Measurements from ENCODE around the gene CUL1. TPM values are rescaled to one million over a fixed set of nuclear protein-coding genes. Genes with fewer than 3 reads are reported as not detected.

Gene CUL1
- total RNA-seq, 1 donor from 2014 or later: 56.9 TPM

DNA sequence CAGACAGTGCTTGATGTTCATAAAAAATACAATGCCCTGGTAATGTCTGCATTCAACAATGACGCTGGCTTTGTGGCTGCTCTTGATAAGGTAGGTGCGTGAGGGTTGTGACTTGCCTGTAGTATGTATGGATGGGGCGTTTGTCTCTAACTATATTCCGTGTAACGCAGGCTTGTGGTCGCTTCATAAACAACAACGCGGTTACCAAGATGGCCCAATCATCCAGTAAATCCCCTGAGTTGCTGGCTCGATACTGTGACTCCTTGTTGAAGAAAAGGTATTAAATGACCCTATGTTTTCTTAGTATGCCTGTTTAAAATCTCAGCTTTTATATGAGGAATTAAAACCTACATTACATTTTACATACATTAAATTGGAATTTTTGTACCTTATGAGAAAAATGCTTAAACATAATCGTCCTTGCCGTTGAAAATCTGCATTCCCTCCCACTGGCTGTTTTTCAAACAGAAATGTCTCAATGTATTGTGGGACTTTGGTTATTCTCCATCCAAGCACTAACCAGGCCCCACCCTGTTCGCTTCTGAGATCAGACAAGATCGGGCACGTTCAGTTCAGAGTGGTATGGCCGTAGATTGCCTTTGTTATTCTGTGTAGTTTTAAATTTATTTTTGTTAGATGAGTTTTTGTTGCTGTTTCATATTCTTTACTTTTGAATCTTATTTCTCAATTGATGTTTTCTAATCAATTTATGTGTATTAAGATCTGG, 85.3 kb downstream of the CUL1 start:
- CTCF ChIA-PET: no interaction called here
- ATAC-seq (ENCODE audit: low read depth) (no peak), DNase-seq (no peak)
- Mint-ChIP-seq H3K4me3 (no peak overlapping the region), H3K9me3 (no peaks in the 10 kb centered on the region), H3K36me3 (ENCODE audit: low read depth) (peaks cover 83% of the 10 kb centered on the region), H3K27me3 (no peaks in the 10 kb centered on the region), H3K4me1 (no peaks in the 10 kb centered on the region), H3K27ac (no peak overlapping the region)
- POLR2A ChIA-PET: no interaction called here
- intact Hi-C loops (cut with micrococcal nuclease): no loop called here
- TF ChIP-seq, protein P1, sequence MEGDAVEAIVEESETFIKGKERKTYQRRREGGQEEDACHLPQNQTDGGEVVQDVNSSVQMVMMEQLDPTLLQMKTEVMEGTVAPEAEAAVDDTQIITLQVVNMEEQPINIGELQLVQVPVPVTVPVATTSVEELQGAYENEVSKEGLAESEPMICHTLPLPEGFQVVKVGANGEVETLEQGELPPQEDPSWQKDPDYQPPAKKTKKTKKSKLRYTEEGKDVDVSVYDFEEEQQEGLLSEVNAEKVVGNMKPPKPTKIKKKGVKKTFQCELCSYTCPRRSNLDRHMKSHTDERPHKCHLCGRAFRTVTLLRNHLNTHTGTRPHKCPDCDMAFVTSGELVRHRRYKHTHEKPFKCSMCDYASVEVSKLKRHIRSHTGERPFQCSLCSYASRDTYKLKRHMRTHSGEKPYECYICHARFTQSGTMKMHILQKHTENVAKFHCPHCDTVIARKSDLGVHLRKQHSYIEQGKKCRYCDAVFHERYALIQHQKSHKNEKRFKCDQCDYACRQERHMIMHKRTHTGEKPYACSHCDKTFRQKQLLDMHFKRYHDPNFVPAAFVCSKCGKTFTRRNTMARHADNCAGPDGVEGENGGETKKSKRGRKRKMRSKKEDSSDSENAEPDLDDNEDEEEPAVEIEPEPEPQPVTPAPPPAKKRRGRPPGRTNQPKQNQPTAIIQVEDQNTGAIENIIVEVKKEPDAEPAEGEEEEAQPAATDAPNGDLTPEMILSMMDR (IDR thresholded peaks at IDR 0.05): no peak

DNA sequence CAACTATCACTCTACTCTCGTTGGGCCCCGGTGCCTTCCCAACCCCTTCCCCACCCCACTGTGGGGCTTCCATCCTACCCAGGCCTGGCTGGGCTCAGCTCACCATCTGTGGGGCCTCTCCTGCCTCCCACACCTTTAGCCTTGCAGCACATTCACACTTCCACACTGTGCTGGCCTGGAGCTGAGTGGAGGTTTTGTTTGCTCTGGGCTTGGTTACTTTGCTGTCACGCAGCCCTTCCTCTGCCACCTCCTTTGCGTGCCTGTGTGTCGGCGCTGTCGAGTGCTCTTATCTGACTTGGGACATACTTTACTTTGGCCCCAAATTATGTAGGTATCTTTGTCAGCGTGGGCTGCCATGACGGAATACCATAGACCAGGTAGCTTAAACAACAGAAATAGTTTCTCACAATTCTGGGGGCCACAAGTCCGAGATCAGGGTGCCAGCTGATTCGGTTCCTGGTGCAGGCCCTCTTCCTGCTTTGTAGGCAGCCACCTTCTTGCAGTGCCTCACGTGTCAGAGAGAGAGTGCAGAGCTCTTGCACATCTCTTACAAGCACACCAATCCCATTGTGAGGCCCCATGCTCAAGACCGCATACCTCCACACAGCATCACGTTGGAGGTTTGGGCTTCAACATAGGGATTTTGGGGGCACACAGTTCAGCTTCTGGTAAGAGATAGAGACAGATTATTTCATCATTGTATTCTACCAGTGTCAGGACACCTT, 89.0 kb downstream of the CUL1 start:
- POLR2A ChIA-PET: no interaction called here
- ATAC-seq (ENCODE audit: low read depth): no peak
- Mint-ChIP-seq H3K27me3 (no peaks in the 10 kb centered on the region), H3K36me3 (ENCODE audit: low read depth) (peaks cover 90% of the 10 kb centered on the region), H3K27ac (no peak overlapping the region), H3K9me3 (no peaks in the 10 kb centered on the region), H3K4me3 (no peak overlapping the region), H3K4me1 (no peaks in the 10 kb centered on the region)
- DNase-seq: no peak
- CTCF ChIA-PET: no interaction called here
- TF ChIP-seq, protein P1 (IDR thresholded peaks at IDR 0.05): no peak
- intact Hi-C loops (cut with micrococcal nuclease): no loop called here

DNA sequence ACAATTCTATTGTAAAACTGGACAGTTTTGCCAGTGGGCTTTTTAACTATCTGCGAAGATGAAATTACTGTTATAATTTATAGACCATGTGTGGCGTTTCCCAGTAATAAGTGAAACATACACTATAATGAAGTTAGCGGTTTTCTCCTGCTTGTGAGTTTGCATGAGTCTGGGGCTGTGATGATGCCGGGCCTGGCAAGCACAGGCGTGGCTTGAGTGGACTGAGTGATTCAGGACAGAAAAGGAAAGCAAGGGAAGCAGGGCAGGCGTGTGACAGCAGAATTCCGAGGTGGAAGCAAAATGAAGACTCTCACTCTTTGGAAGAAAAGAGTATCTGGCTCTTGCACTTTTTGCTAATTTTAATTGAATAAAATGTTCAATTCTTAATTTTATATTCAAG, 90.5 kb downstream of the CUL1 start:
- no peaks in the 10 kb centered on the region for H3K27me3 Mint-ChIP-seq
- ATAC-seq (ENCODE audit: low read depth) (no peak), DNase-seq (no peak)
- no peaks in the 10 kb centered on the region for H3K9me3 Mint-ChIP-seq
- intact Hi-C loops (cut with micrococcal nuclease): no loop called here
- ChIA-PET CTCF (no interaction called here), POLR2A (no interaction called here)
- no peak overlapping the region for H3K27ac Mint-ChIP-seq
- TF ChIP-seq, protein P1 (IDR thresholded peaks at IDR 0.05): no peak
- no peaks in the 10 kb centered on the region for H3K4me1 Mint-ChIP-seq
- no peak overlapping the region for H3K4me3 Mint-ChIP-seq
- H3K36me3 Mint-ChIP-seq (ENCODE audit: low read depth): peaks cover 92% of the 10 kb centered on the region

DNA sequence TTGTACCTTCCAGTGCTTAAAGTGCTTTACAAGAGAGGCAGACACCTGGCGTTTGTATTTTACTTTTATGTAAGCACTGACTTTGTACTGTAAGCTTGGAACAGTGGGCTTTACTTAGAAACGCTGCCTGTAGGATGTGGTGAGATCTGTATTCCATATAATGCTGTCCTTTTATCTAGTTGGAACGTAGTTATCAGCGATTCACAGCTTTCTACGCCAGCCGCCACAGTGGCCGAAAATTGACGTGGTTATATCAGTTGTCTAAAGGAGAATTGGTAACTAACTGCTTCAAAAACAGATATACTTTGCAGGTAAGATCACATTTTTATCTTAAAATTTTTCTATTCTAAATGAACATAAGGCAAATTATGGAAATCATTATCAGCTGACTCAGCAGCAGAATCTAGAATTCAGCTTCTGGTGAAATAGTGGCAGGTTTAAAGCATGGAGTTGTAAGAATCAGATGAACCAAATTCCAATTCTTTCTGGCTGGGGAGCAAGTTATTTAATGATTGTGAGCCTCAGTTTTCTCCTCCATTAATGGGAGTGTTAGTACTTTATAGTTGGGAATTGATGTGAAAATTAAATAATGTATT, 91.5 kb downstream of the CUL1 start:
- intact Hi-C loops (cut with micrococcal nuclease): no loop called here
- ChIA-PET CTCF (interaction anchor here (0.6 kb wide), 1 partner anchor 242 kb away, joined by 4 read pairs; no protein-coding TSS in a partner anchor), POLR2A (no interaction called here)
- Mint-ChIP-seq H3K4me1 (no peaks in the 10 kb centered on the region), H3K36me3 (ENCODE audit: low read depth) (peaks cover 93% of the 10 kb centered on the region), H3K9me3 (no peaks in the 10 kb centered on the region), H3K27ac (no peak overlapping the region), H3K27me3 (no peaks in the 10 kb centered on the region), H3K4me3 (no peak overlapping the region)
- DNase-seq (no peak), ATAC-seq (ENCODE audit: low read depth) (no peak)
- TF ChIP-seq, protein P1 (IDR thresholded peaks at IDR 0.05): no peak

DNA sequence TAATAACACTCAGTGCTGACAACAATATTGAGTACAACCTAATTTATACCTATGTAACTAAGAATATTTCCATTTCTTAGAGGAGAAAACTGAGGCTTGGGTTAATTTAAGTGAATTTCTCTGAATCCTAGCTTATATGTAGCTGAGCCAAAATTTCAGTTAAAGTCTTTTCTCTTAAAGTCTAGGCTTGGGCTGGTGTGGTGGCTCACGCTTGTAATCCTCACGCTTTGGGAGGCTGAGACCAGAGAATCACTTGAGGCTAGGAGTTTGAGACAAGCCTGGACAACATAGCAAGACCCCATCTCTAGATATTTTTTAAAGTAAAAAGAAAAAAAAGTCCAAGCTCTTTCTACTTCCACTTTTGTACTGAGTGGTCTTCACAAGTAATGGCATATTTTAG, 92.1 kb downstream of the CUL1 start:
- Mint-ChIP-seq H3K4me3 (no peak overlapping the region), H3K36me3 (ENCODE audit: low read depth) (peaks cover 90% of the 10 kb centered on the region), H3K27me3 (no peaks in the 10 kb centered on the region), H3K9me3 (no peaks in the 10 kb centered on the region), H3K4me1 (no peaks in the 10 kb centered on the region), H3K27ac (no peak overlapping the region)
- ChIA-PET CTCF (no interaction called here), POLR2A (no interaction called here)
- no peak for DNase-seq
- TF ChIP-seq, protein P1 (IDR thresholded peaks at IDR 0.05): no peak
- intact Hi-C loops (cut with micrococcal nuclease): no loop called here
- no peak for ATAC-seq (ENCODE audit: low read depth)

Measured in activated B cell treated with CpG ODN at 0.5 μM for 24 hours (primary cell).